Measurements from ENCODE around the gene SLC25A51. TPM values are rescaled to one million over a fixed set of nuclear protein-coding genes. Genes with fewer than 3 reads are reported as not detected.
A peak's percentile ranks its signal among the peaks of the same experiment; 100 is the strongest.

The SLC25A51 gene
- total and polyA plus RNA-seq, 2 donors (not counting 3 experiments of a cell fraction or from before 2014, with no cell fraction given), result 15.4 to 36.2 TPM

DNA sequence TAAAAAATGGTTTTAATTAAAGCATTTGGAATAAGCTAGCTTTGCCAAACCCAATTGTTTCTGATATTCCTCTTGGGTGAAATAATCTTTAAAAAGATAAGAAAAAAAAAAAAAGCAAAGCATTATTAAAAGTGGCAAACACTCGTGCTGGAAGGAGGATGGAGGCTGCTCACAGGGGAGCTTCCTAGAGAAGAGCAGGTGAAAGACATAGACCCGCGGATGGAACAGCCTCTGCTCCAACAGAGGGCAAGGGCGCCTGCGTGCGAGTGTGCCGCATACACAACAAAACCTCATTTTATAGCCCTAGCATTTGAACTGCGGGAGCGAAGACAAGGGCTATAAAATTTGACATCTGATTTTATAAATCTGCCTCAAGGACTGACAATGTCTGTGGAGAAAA, 33.4 kb upstream of the SLC25A51 start:
- dilution Hi-C loops (cut with MboI; ENCODE audit: extremely low pct_ligation_motif_present, low sequenced_read_pairs), result no loop called here
- Histone ChIP-seq H3K79me2 (ENCODE audit: control insufficient read depth, insufficient read depth, low read length) (peaks cover 2% of the 10 kb centered on the region), H2AFZ (ENCODE audit: low read depth, low read length) (no peak overlapping the region), H4K20me1 (replicated peaks; ENCODE audit: control insufficient read depth, extremely low read depth, insufficient read depth, low read length) (no peaks in the 10 kb centered on the region), H3K4me3 (replicated peaks in 1 of 3; ENCODE audit: insufficient read depth in 1 of 3, low read depth in 1 of 3, low read length in 3 of 3) (no peak overlapping the region), H3K9me3 (replicated peaks; ENCODE audit: control insufficient read depth, insufficient read depth, low read length) (no peaks in the 10 kb centered on the region), H3K36me3 (ENCODE audit: control insufficient read depth in 2 of 2, extremely low read depth in 1 of 2, insufficient read depth in 2 of 2, low read length in 2 of 2) (no peaks in the 10 kb centered on the region), H3K27me3 (ENCODE audit: control insufficient read depth in 2 of 2, insufficient read depth in 2 of 2, low read length in 2 of 2) (no peaks in the 10 kb centered on the region), H3K9me1 (replicated peaks; ENCODE audit: control insufficient read depth, extremely low read depth, insufficient read depth, low read length) (no peaks in the 10 kb centered on the region), H3K4me2 (ENCODE audit: insufficient read depth, low read length) (no peak overlapping the region), H3K4me1 (ENCODE audit: control insufficient read depth, extremely low read depth, insufficient read depth, low read length) (peaks cover 35% of the 10 kb centered on the region), H3K27ac (ENCODE audit: insufficient read depth, low read depth, low read length) (peak overlapping the region; percentile 77), H3K9ac (replicated peaks; ENCODE audit: extremely low read depth, insufficient read depth, low read length) (no peak overlapping the region)
- BruUV-seq (replicated peaks), result no TSS peak
- POLR2A ChIA-PET, result interaction anchor here (0.6 to 0.7 kb wide), 3 partner anchors 12 to 467 kb away, joined by 3 to 4 read pairs (median 3); no protein-coding TSS in a partner anchor
- DNase-seq (ENCODE audit: low read depth, low spot score), result no peak
- FAIRE-seq, result no peak
- no peak for TF ChIP-seq JUN (IDR thresholded peaks at IDR 0.05; ENCODE audit: borderline replicate concordance, insufficient read depth, insufficient read length, low read depth)
- TF ChIP-seq POLR2A (IDR thresholded peaks at IDR 0.05; ENCODE audit: low read depth, low read length), result no peak
- TF ChIP-seq EZH2 (IDR thresholded peaks at IDR 0.05; ENCODE audit: borderline replicate concordance, low read depth, low read length, severe bottlenecking), result no peak
- TF ChIP-seq POLR2AphosphoS5 (IDR thresholded peaks at IDR 0.05; ENCODE audit: insufficient read depth, low read depth, low read length), result no peak
- TF ChIP-seq, protein P1, sequence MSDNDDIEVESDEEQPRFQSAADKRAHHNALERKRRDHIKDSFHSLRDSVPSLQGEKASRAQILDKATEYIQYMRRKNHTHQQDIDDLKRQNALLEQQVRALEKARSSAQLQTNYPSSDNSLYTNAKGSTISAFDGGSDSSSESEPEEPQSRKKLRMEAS (IDR thresholded peaks at IDR 0.05; ENCODE audit: insufficient read depth, insufficient read length), result no peak
- TF ChIP-seq, protein P2, sequence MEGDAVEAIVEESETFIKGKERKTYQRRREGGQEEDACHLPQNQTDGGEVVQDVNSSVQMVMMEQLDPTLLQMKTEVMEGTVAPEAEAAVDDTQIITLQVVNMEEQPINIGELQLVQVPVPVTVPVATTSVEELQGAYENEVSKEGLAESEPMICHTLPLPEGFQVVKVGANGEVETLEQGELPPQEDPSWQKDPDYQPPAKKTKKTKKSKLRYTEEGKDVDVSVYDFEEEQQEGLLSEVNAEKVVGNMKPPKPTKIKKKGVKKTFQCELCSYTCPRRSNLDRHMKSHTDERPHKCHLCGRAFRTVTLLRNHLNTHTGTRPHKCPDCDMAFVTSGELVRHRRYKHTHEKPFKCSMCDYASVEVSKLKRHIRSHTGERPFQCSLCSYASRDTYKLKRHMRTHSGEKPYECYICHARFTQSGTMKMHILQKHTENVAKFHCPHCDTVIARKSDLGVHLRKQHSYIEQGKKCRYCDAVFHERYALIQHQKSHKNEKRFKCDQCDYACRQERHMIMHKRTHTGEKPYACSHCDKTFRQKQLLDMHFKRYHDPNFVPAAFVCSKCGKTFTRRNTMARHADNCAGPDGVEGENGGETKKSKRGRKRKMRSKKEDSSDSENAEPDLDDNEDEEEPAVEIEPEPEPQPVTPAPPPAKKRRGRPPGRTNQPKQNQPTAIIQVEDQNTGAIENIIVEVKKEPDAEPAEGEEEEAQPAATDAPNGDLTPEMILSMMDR (IDR thresholded peaks at IDR 0.05; ENCODE audit: extremely low read depth in 1 of 2, insufficient read depth in 1 of 2, low read depth in 1 of 2, low read length in 2 of 2), result no peak
- TF ChIP-seq GATA2 (IDR thresholded peaks at IDR 0.05; ENCODE audit: insufficient read depth, insufficient read length, low read depth, low read length), result no peak
- no peak for TF ChIP-seq FOS (IDR thresholded peaks at IDR 0.05; ENCODE audit: borderline replicate concordance, insufficient read depth, low read length)
- no peak for TF ChIP-seq MYC (IDR thresholded peaks at IDR 0.05; ENCODE audit: low read depth, low read length)
- CTCF ChIA-PET, result interaction anchor here (0.6 to 3.9 kb wide), 10 partner anchors 8 to 156 kb away, joined by 3 to 23 read pairs (median 4); partner anchors contain the start of gene SHB
- intact Hi-C loops (cut with micrococcal nuclease), result no loop called here
